Transverse colon (tissue), 4 donors: ENCODE data around the gene PXDC1. TPM values are rescaled to one million over a fixed set of nuclear protein-coding genes. Genes with fewer than 3 reads are reported as not detected.

Source experiments
- DNase-seq: peaks from one replicate; pipeline ENCODE4 v3.0.0-alpha.2; 2019
- H3K27ac ChIP-seq, 4 donors: fragments of 200-600 bp; sonication (generic); 2 replicates each; pipeline ENCODE4 v1.5.1; 2016 to 2018; ENCODE audit warnings: inconsistent platforms in 4 of 4
- H3K27me3 ChIP-seq: fragments of 200-600 bp; sonication (generic); 2 replicates; pipeline ENCODE4 v1.5.1; 2017; ENCODE audit warnings: inconsistent platforms
- H3K36me3 ChIP-seq, 4 donors: fragments of 200-600 bp; sonication (generic); 2 replicates each; pipeline ENCODE4 v1.5.1; 2017 to 2019; ENCODE audit warnings: inconsistent platforms in 4 of 4
- H3K4me1 ChIP-seq, 4 donors: fragments of 200-600 bp; sonication (generic); 2 replicates each; pipeline ENCODE4 v1.5.1; 2017 to 2020; ENCODE audit warnings: inconsistent platforms in 4 of 4
- H3K4me3 ChIP-seq, 4 donors: fragments of 200-600 bp; sonication (generic); 1 replicate in 1 of 4; 2 replicates in 3 of 4; pipeline versions ENCODE4 v1.5.1 to v1.6.1; 2017 to 2019; ENCODE audit warnings: inconsistent platforms in 4 of 4
- H3K9me3 ChIP-seq, 2 donors: fragments of 200-600 bp; sonication (generic); 2 replicates each; pipeline ENCODE4 v1.5.1; 2017 to 2019; ENCODE audit warnings: inconsistent platforms in 2 of 2
- CTCF ChIP-seq, 5 experiments: fragments of 200-600 bp in 3 of 5; fragments of 450-650 bp in 2 of 5; sonication (generic) in 3 of 5; IDR thresholded peaks; 1 replicate in 2 of 5; 2 replicates in 3 of 5; pipeline ENCODE4 v1.5.1; 2016 to 2017; ENCODE audit warnings: antibody characterized with exemption in 5 of 5, inconsistent platforms in 3 of 5, mild to moderate bottlenecking in 2 of 5, moderate library complexity in 1 of 5
- EP300 ChIP-seq: sonication (generic); formaldehyde crosslinking; IDR thresholded peaks from one replicate; pipeline ENCODE4 v1.6.1; 2017; ENCODE audit warnings: antibody characterized with exemption, low read depth
- POLR2A ChIP-seq: fragments of 450-650 bp; IDR thresholded peaks from one replicate; pipeline ENCODE4 v1.6.1; 2016; ENCODE audit warnings: antibody characterized with exemption, mild to moderate bottlenecking, moderate library complexity
- POLR2AphosphoS5 ChIP-seq, 3 donors: sonication (generic); formaldehyde crosslinking; IDR thresholded peaks; one replicate each; pipeline ENCODE4 v1.6.1; 2016; ENCODE audit warnings: antibody characterized with exemption in 3 of 3
- WGBS, 2 donors: methylation state at CpG; one replicate each; pipeline ENCODE4 v1.1.5; 2018; ENCODE audit warnings: low coverage in 1 of 2; 5-methylcytosine and 5-hydroxymethylcytosine counted together
- in situ Hi-C, 4 donors: fragments of 200-750 bp; cut with MboI; loops; one replicate each; pipeline versions ENCODE4 v1.15.0 to v1.15.1; 2017; ENCODE audit warnings: low sequenced_read_pairs in 3 of 4, low pct_ligation_motif_present in 1 of 4, low pct_unique_long_range_greater_than_20kb in 1 of 4
- intact Hi-C: fragments of 100-400 bp; cut with DNase I; formaldehyde crosslinking; loops from one replicate; pipeline ENCODE4 v1.15.1; 2023; ENCODE audit warnings: low total_unique reads
- total RNA-seq, 4 donors: library from RNA; depleted of rRNA; stranded (reverse); fragments of >200 nt; gene quantifications; one replicate each; pipeline ENCODE4 v1.1.0, GENCODE V29; 2016

The PXDC1 gene
- total RNA-seq, 4 donors from 2014 or later = 14.6 to 85.4 (median 44.3) TPM

GRCh38 chr6:3781504-3781903, 30.0 kb upstream of the PXDC1 start:
- H3K9me3 ChIP-seq = no peaks in the 10 kb centered on the region
- H3K27ac ChIP-seq = no peak overlapping the region
- 79 to 80% methylated on average over 6 to 8 of the region's 8 CpGs for WGBS, 2 donors
- H3K4me1 ChIP-seq = no peaks in the 10 kb centered on the region
- DNase-seq = no peak
- no peaks in the 10 kb centered on the region for H3K27me3 ChIP-seq
- intact Hi-C loops = no loop called here
- TF ChIP-seq POLR2AphosphoS5 (IDR thresholded peaks at IDR 0.05) (no peak), EP300 (no peak), CTCF (IDR thresholded peaks at IDR 0.05) (no peak), POLR2A (no peak)
- in situ Hi-C loops = no loop called here
- H3K4me3 ChIP-seq = no peak overlapping the region
- H3K36me3 ChIP-seq = no peaks in the 10 kb centered on the region

DNA sequence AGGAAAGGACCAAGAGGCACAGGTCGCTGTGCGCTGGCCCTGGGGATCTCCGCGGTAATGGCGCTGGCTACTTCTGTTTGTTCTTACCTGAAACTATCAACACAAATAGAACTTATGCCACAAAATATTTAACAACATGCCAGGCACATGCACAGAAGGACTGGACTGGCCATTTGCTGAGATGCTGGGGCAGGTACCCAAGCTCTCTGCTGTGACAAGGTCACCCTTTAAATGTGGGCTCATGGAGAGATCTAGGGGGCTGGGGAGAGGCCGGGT, 28.0 kb upstream of the PXDC1 start:
- Histone ChIP-seq H3K27me3 (no peaks in the 10 kb centered on the region), H3K9me3 (no peaks in the 10 kb centered on the region), H3K4me3 (no peak overlapping the region), H3K4me1 (no peaks in the 10 kb centered on the region), H3K27ac (no peak overlapping the region), H3K36me3 (no peaks in the 10 kb centered on the region)
- WGBS, 2 donors = 95% methylated on average over 6 of the region's 6 CpGs; no CpG with 5 or more reads in 1 of the 2 donors
- TF ChIP-seq EP300 = no peak
- no peak for TF ChIP-seq POLR2A
- no peak for TF ChIP-seq CTCF (IDR thresholded peaks at IDR 0.05)
- no peak for TF ChIP-seq POLR2AphosphoS5 (IDR thresholded peaks at IDR 0.05)
- intact Hi-C loops = no loop called here
- in situ Hi-C loops = no loop called here
- no peak for DNase-seq

DNA sequence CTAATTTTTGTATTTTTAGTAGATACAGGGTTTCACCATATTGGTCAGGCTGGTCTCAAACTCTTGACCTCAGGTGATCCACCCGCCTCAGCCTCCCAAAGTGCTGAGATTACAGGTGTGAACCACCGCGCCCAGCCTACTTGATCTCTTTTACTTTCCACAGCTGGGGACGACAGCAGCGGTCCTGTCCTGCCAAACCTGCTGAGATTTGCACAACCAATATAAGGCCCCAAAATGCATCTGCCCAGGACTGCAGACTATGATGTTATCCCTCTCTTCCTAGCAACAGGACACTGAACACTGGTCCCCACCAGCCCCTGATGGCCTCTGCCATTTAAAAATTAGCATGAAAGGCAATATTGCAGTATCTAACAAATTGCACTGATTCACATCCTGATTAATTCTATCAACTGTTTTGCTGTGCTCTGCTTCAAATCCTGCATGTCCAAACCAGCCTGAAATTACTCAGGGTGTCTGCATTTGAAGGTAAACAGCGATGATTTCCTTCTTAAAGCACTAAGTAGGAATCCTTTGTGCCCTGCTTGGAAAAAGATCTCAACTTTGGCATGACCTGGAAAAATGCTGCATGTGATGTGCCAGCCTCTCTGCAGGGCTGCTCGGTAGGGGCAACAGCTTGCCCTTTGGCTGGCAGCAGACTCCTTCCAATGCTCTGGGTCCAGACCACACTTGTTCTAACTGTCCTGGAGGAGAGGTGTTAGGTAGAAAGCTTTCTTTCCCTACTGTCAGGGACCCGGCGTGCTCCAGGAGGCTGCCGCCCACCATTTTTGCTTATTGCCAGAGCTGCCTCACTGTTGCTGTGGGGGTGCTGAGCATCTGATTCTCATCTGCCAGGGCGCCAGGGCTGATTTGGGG, 27.4 kb upstream of the PXDC1 start:
- H3K4me1 ChIP-seq = no peaks in the 10 kb centered on the region
- TF ChIP-seq POLR2A = no peak
- no peak for TF ChIP-seq CTCF (IDR thresholded peaks at IDR 0.05)
- TF ChIP-seq EP300 = no peak
- TF ChIP-seq POLR2AphosphoS5 (IDR thresholded peaks at IDR 0.05) = no peak
- in situ Hi-C loops (no loop called here), intact Hi-C loops (no loop called here)
- no peaks in the 10 kb centered on the region for H3K36me3 ChIP-seq
- DNase-seq = no peak
- no peak overlapping the region for H3K4me3 ChIP-seq
- H3K9me3 ChIP-seq = no peaks in the 10 kb centered on the region
- no peak overlapping the region for H3K27ac ChIP-seq
- WGBS, 2 donors = 94 to 95% methylated on average over 4 to 11 of the region's 11 CpGs
- no peaks in the 10 kb centered on the region for H3K27me3 ChIP-seq

DNA sequence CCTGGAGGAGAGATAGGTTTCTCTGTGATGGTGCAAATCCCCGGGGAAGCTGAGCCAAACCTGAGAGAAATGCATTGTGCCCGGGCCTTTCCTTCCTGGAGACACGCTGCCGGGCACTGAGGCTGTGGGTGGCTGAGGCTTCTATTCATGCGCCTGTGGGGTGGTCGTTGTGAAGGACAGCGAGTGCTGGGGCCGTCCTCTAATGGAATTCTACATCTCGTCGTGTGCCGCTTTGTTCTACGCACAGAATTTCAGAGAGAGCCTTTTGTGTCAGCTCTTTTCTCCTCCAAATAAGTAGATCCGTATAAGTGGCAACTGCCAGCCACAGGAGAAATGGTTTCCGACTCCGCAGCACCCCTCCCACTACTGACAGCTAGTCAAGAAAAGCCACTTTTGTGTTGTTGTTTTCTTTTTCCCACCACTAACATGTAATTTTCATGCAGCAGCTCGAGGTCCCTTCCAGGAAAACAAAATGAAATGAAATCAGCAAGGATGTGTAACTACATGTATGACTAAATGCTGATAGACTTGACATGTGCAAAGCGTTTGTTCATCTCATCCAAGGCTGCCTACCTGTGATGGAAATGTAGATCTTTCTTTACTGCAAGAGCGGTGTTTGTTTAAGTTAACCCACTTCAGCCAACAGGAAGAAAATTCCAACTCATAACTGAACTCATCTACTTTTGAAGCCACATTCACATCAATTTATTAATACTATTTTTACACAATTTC, 26.4 kb upstream of the PXDC1 start:
- Histone ChIP-seq H3K4me3 (no peak overlapping the region), H3K27me3 (no peaks in the 10 kb centered on the region), H3K4me1 (no peaks in the 10 kb centered on the region), H3K27ac (no peak overlapping the region), H3K36me3 (no peaks in the 10 kb centered on the region), H3K9me3 (no peaks in the 10 kb centered on the region)
- no peak for DNase-seq
- intact Hi-C loops (no loop called here), in situ Hi-C loops (no loop called here)
- TF ChIP-seq EP300 = no peak
- no peak for TF ChIP-seq CTCF (IDR thresholded peaks at IDR 0.05)
- TF ChIP-seq POLR2AphosphoS5 (IDR thresholded peaks at IDR 0.05) = no peak
- WGBS, 2 donors = 63 to 82% methylated on average over 7 to 18 of the region's 18 CpGs
